GM18526 (cell line): Measurements from ENCODE around the gene SFI1.

Experiments used
- POLR2A ChIP-seq: IDR thresholded peaks from 3 replicates; pipeline ENCODE4 v1.6.1; 2011; ENCODE audit not compliant: insufficient read length; ENCODE audit errors: extremely low read depth

The SFI1 gene

DNA sequence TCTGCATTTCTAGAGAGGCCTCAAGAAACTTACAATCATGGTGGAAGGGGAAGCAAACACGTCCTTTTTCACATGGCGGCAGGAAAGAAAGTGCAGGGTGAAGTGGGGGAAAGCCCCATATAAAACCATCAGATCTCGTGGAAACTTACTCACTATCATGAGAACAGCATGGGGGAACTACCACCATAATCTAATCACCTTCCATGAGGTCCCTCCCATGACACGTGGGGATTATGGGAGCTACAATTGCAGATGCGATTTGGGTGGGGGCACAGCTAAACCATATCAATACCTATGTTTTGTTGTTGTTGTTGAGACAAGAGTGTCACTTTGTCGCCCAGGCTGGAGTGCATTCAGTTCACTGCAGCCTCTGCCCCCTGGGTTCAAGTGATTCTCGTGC is 29.9 kb downstream of the SFI1 start:
- TF ChIP-seq POLR2A, result no peak

DNA sequence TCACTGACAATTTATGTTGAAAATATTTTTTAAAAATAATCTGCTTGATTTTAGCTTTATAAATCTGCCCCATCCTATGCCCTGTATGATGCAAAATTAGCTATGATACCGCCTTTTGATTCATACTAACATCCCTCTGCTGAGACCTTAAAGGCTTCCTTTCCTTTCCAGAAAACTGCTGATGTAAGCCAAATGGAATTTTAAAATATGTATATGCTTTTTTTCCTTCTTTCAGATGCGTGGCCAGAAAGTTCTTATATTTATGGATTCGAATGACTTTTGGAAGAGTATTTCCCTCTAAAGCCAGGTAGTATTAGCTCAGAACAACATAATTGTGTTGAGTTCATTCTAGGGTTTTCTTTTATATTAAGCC is 34.5 kb downstream of the SFI1 start:
- no peak for TF ChIP-seq POLR2A

DNA sequence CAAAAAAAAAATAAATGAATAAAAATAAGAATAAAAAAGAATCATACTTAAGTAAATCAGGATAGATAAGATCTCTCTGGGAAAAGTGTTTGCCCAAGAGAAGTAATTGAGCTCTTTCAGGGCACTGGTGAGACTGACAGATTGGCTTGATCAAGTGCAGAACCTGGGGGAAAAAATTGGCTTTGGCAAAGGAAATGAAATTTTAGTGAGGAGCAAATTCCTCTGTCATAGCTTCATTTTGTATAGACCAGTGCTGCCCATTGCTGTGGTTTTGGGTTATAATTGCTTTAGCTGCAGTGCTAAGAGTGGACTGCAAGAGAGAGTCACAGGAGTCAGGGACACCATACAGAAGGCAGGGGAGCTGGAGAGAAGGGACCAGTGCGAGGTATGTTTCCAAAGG is 35.7 kb downstream of the SFI1 start:
- TF ChIP-seq POLR2A, result no peak

DNA sequence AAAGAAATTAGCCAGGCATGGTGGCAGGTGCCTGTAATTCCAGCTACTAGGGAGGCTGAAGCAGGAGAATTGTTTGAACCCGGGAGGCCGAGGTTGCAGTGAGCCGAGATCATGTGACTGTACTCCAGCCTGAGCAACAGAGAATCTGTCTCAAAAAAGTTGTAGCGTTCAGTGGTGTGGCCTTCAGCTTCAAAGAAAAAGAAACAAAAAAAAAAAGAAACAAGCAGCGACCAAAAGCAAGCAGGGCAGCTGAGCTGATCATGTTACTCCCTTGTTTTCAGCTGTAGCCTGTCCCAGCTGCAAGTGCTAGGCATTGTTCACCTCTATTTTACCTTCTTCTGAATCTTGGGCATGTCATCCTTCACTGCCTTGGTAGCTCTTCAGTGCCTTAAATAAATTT is 37.0 kb downstream of the SFI1 start:
- TF ChIP-seq POLR2A, result no peak

DNA sequence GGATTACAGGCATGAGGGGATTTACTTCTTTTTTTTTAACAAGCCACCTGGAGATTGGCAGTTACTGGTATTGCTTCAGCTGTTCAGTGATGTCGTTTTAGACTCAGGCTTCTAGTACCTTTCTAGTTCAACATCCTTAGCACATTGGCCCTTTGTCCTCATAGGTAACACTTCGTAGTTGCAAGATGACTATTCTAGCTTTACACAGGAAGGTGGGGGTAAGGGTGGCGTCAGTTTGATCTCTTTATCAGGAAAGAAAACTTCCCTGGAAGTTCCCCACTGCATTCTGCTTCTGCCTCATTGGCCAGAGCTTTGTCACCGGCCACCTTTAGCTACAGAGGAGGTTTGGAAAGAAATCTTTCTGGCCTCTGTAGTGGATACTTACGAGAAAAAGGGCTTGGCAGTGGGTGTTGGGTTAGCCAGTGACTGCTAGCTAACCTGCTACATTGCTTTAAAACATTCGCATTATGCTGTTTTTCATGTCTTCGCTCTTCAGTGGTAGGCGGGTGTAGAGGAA is 40.7 kb downstream of the SFI1 start:
- TF ChIP-seq POLR2A, result no peak

DNA sequence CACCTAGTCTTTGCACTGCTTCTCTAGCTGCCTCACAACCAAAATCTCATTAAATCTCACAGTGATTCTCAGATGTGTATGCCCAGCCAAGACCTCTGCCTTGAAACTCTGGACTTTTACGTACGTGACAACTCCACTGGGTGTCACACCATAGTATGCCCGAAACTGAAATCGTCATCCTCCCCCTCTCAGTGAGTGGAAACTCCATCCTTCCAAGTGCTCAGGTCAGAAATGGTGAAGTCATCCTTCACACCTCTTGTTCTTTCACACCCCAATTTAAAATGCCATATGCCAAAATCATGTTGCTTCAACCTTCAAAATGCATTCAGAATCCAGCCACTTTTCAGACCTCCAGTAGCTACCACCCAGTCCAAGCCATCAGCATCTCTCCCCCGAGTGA is 42.5 kb downstream of the SFI1 start:
- no peak for TF ChIP-seq POLR2A

DNA sequence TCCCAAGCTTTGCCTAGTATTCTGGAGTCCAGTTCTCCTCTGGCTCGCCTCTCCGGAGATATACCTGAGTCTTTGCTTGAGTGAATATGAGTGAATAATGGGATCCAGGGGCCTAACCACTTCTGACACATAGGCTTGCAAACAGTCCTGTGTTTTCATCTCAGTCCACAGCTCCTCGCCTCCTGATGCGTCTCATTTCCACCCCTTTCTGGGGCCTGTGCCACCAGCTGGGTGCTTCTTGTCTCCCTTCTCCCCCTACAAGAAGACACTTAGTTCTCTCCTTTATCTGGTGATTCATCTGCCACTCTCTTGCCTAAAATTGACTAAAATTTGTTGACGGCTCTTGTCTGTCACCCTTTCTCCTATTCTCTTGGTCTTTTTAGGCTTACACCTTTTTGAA is 44.6 kb downstream of the SFI1 start:
- TF ChIP-seq POLR2A, result no peak

DNA sequence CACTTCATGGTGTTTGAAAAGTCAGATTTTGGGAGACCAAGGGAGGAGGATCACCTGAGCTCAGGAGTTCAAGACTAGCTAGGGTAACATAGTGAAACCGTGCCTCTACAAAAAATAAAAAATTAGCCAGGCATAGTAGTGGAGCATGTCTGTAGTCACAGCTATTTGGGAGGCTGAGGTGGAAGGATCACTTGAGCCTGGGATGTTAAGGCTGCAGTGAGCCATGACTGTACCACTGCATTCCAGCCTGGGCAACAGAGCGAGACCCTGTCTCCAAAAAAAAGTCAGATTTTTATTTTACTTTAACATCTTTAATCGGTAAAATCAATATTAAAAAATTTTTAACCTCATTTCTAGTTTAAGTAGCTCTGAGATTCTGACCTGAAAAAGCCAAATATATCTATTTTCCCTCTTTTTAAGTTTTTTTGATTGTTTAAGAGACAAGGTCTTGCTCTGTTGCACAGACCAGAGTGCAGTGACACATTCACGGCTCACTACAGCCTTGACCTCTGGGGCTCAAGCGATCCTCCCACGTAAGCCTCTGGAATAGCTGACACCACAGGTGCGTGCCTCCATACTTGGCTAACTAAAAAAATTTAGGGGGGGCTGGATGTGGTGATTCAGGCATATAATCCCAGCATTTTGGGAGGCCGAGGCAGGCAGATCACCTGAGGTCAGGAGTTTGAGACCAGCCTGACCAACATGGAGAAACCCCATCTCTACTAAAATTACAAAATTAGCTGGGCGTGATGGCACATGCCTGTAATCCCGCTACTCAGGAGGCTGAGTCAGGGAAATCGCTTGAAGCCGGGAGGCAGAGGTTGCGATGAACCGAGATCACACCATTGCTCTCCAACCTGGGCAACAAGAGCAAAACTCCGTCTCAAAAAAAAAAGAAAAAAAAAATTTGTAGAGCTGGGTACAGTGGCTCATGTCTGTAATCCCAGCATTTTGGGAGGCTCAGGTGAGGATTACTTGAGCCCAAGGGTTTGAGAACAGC is 48.4 kb downstream of the SFI1 start:
- no peak for TF ChIP-seq POLR2A

DNA sequence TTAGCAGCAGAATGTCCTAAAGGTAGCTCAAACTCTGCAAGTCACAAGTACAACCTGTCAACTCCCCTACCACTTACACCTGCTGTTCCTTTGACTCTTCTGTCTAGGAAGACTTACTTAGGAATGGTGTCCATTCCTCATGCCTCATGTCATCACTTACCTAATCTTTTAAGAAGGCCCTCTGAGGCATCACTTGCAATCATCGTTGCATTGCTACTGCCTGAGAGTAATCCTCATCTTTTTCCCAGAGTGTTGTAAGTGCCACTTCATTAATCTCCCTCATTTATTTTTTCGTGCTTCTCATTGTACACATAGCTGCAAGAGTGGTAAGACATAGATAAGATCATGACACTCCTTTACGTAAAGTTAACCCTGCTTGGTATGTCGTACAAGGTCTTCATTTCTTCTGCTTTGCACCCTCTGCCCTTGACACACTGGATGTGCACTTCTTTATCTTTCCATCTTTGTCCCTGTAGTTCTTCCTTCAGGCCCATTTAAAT is 54.6 kb downstream of the SFI1 start:
- TF ChIP-seq POLR2A, result no peak

DNA sequence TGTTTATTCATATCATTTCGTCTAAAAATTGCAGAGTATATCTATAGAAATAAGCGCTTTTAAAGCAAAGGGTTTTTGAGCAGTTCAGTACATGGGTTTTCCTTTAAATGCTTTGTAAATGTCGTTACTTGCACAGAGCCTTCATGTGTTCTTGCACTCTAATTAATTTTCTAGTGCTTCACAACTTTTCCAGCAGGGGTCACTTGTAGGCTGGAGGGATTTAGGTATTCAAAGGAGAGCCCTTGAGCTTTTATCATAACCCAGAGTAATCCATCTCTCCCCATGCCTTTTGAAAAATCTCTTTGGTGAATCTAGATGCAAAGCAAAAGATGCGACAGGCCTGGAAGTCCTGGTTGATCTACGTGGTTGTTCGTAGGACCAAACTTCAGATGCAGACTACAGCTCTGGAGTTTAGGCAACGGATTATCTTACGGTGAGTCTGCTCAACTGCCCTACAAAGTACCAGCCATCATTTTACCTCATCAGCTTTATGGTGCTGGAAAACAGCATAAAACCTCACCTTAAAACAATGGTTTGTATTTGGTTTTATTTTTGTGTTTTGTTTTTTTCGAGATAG is 60.4 kb downstream of the SFI1 start:
- TF ChIP-seq POLR2A, result no peak

DNA sequence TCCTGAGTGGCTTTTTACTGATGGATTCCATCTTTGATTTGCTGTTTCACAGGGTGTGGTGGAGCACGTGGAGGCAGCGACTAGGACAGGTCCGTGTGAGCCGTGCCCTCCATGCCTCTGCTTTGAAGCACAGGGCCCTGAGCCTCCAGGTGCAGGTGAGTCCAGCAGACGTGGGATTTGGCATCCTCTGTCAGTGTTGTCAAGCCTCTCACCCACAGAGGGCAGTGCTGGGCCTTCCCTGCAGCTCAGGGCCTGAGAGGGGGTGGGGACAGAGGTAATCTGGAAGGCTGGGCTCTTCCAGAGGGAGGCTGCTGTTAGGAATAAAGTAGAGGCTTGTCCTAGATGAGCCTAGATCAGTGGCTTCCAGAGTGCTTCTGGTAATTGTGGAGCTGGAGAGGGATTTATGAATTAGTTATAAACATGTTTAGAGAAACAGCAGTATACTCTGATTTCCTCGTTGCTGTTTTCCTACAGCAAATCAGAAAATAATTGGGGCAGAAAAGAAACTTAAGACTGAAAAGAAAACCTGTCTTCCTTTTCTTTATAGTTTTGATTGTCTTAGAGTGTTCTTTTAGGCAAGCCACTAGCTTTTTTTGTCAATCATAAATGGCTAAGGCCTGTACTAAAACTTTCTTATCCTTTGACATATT is 65.0 kb downstream of the SFI1 start:
- no peak for TF ChIP-seq POLR2A

DNA sequence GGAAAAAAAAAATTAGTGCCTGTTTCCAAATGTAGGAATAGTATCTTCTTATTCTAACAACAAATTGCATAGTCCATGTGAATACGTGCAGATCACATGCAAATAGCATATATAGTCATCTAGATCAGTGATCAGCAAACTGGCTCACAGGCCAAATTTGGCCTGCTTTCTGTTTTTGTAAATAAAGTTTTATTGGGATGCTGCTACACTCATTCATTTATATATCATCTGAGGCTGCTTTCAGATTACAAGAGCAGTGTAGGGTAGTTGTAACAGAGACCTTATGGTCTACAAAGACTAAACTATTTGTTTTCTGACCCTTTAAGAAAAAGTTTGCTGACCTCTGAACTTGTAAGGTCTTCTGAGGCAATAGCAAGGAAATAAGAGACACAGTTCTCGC is 65.6 kb downstream of the SFI1 start:
- TF ChIP-seq POLR2A, result no peak

DNA sequence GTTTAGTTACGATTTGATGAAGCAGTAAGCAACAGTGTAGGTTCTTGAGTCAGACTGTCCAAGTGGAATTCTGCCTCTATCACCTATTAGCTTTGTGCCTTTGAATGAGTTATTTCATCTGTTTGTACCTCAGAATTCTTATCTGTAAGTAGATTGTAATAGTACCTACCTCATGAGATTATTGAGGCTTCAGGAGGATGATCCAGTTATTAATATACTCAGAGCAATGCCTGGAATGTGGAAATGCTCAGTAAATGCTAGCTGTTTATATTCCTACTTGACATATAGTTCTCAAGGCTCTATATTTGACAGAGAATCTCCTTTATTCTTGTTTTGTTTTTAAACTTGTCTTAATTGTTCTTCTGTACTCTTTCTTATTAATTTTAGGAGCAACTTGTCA is 70.1 kb downstream of the SFI1 start:
- TF ChIP-seq POLR2A, result no peak

DNA sequence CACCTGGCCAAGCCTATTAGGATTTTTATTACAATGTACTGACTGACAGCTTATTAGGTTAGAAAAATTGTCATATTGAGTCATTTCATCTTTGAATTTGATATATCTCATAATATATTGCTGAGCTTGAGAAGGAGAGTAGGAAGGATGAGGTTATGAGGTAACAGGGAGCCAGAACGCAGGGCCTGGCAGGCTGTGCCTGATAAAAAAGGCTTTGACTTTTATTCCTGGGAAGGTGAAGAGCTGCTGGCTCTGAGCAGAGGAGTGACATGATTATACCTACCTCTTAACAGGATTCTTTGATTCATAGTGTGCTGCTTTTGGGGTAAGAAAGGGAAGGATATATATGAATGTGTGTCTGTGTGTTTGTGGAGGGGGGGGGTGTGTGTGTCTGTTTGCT is 70.9 kb downstream of the SFI1 start:
- no peak for TF ChIP-seq POLR2A

DNA sequence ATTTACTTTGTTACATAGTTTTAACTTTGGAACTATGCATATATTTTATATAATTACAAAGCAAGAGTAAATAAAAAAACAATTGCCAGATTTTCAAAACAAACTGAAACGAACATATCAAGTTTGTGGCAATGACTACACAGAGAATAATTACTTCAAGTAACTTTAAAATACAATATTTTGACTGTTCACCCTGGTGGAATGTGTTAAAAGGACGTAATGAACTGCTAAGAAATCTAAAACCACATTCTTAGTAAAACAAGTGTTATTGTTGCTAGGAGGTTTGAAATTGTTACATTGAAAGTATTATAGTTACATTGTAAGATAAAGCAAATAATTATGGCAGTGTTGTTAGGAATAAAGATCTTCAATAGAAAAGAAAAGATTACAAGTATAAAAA is 71.4 kb downstream of the SFI1 start:
- TF ChIP-seq POLR2A, result no peak

DNA sequence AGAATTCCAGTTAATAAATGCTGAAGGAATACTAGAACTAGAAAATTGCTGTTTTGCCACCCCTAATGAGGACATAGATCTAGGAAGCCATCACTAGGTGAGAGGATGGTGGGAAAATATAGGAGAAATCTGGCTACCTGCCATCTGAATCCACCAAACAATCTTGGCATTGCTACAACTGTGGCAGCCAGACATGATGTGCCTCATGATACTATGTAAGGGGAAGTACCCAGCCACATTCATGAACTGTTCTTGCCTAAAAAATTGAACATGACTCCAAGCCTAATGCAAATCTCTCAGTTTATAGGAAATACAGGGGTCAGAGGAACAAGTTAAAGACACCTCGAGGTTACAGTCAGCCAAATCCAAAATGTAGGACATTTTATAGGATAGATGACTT is 72.8 kb downstream of the SFI1 start:
- TF ChIP-seq POLR2A, result no peak
